DND-41 (cell line): ENCODE results near the gene TLR7.
A peak's percentile ranks its signal among the peaks of the same experiment; 100 is the strongest.

Source experiments
- ATAC-seq: fragments of 200-7000 bp; cut with Tn5 transposase; 3 replicates; pipeline ENCODE4 v1.9.1; 2021; ENCODE audit warnings: low read depth; ENCODE audit not compliant: insufficient read depth
- DNase-seq: peaks from one replicate; pipeline ENCODE4 v3.0.0-alpha.2; 2020
- H2AFZ ChIP-seq: 2 replicates; pipeline ENCODE4 v1.6.0; 2012; ENCODE audit warnings: low read depth, low read length
- H3K27ac ChIP-seq: 2 replicates; pipeline ENCODE4 v1.5.1; 2012; ENCODE audit warnings: low read length, inconsistent platforms
- H3K27me3 ChIP-seq: fragments of 200-600 bp; sonication (generic); 2 replicates; pipeline ENCODE4 v1.6.0; 2012; ENCODE audit warnings: low read length, mild to moderate bottlenecking, inconsistent platforms; ENCODE audit not compliant: insufficient read depth, poor library complexity
- H3K36me3 ChIP-seq: 2 replicates; pipeline ENCODE4 v1.5.1; 2012; ENCODE audit warnings: low read length, inconsistent platforms; ENCODE audit not compliant: insufficient read depth
- H3K4me1 ChIP-seq: 2 replicates; pipeline ENCODE4 v1.5.1; 2012; ENCODE audit warnings: mild to moderate bottlenecking, low read length; ENCODE audit not compliant: insufficient read depth
- H3K4me2 ChIP-seq: 2 replicates; pipeline ENCODE4 v1.6.0; 2012; ENCODE audit warnings: mild to moderate bottlenecking, moderate library complexity, low read length, inconsistent platforms; ENCODE audit not compliant: insufficient read depth
- H3K4me3 ChIP-seq, 2 experiments: fragments of 200-600 bp in 1 of 2; shearing (Covaris generic) in 1 of 2; 2 replicates each; pipeline ENCODE4 v1.5.1; 2012 to 2016; ENCODE audit warnings: inconsistent platforms in 2 of 2, low read length in 2 of 2, mild to moderate bottlenecking in 2 of 2, low read depth in 1 of 2, moderate library complexity in 1 of 2
- H3K79me2 ChIP-seq: 2 replicates; pipeline ENCODE4 v1.6.0; 2012; ENCODE audit warnings: low read length, inconsistent platforms; ENCODE audit not compliant: insufficient read depth
- H3K9ac ChIP-seq: 2 replicates; pipeline ENCODE4 v1.6.0; 2012; ENCODE audit warnings: low read depth, mild to moderate bottlenecking, inconsistent platforms, low read length, moderate library complexity
- H3K9me3 ChIP-seq: 2 replicates; pipeline ENCODE4 v1.5.1; 2012; ENCODE audit warnings: low read length, moderate library complexity, mild to moderate bottlenecking, inconsistent platforms; ENCODE audit not compliant: insufficient read depth, severe bottlenecking
- H4K20me1 ChIP-seq: 2 replicates; pipeline ENCODE4 v1.6.0; 2012; ENCODE audit warnings: low read length; ENCODE audit not compliant: insufficient read depth
- CTCF ChIP-seq: IDR thresholded peaks from 2 replicates; pipeline ENCODE4 v1.5.1; 2012; ENCODE audit warnings: borderline replicate concordance, low read length, moderate library complexity, mild to moderate bottlenecking; ENCODE audit not compliant: poor library complexity, severe bottlenecking; ENCODE audit errors: extremely low read depth
- EZH2 ChIP-seq: IDR thresholded peaks from 3 replicates; pipeline ENCODE4 v1.6.1; 2012; ENCODE audit warnings: borderline replicate concordance, low read depth, mild to moderate bottlenecking, moderate library complexity, low read length, inconsistent platforms; ENCODE audit not compliant: severe bottlenecking

TLR7 gene

GRCh38 chrX:12887141-12887540 lies 20.3 kb downstream of the TLR7 start:
- DNase-seq (no peak), ATAC-seq (no peak)
- Histone ChIP-seq H3K4me3 (no peak overlapping the region), H3K4me1 (peaks cover 19% of the 10 kb centered on the region), H3K27ac (no peak overlapping the region), H3K9me3 (no peaks in the 10 kb centered on the region), H3K27me3 (peaks cover 3% of the 10 kb centered on the region), H3K4me2 (no peak overlapping the region), H4K20me1 (no peaks in the 10 kb centered on the region), H2AFZ (no peak overlapping the region), H3K9ac (no peak overlapping the region), H3K36me3 (no peaks in the 10 kb centered on the region), H3K79me2 (no peaks in the 10 kb centered on the region)
- no peak for TF ChIP-seq CTCF
- TF ChIP-seq EZH2 = no peak

DNA sequence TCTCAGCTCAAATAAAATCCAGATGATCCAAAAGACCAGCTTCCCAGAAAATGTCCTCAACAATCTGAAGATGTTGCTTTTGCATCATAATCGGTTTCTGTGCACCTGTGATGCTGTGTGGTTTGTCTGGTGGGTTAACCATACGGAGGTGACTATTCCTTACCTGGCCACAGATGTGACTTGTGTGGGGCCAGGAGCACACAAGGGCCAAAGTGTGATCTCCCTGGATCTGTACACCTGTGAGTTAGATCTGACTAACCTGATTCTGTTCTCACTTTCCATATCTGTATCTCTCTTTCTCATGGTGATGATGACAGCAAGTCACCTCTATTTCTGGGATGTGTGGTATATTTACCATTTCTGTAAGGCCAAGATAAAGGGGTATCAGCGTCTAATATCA lies 20.9 kb downstream of the TLR7 start:
- ATAC-seq (no peak), DNase-seq (no peak)
- H3K4me3 ChIP-seq = no peak overlapping the region
- H3K4me2 ChIP-seq = no peak overlapping the region
- no peak overlapping the region for H2AFZ ChIP-seq
- no peaks in the 10 kb centered on the region for H3K36me3 ChIP-seq
- H3K4me1 ChIP-seq = peaks cover 20% of the 10 kb centered on the region
- H3K9ac ChIP-seq = no peak overlapping the region
- no peaks in the 10 kb centered on the region for H3K9me3 ChIP-seq
- no peak overlapping the region for H3K27ac ChIP-seq
- H4K20me1 ChIP-seq = no peaks in the 10 kb centered on the region
- no peaks in the 10 kb centered on the region for H3K79me2 ChIP-seq
- H3K27me3 ChIP-seq = peaks cover 3% of the 10 kb centered on the region
- TF ChIP-seq EZH2 (no peak), CTCF (no peak)

GRCh38 chrX:12890467-12890866 lies 23.6 kb downstream of the TLR7 start:
- TF ChIP-seq EZH2 = no peak
- no peak for TF ChIP-seq CTCF
- Histone ChIP-seq H2AFZ (no peak overlapping the region), H3K4me2 (no peak overlapping the region), H3K27ac (0 out of 2 replicates have a peak overlapping the region, but pooled peaks have one; percentile 20), H3K9ac (no peak overlapping the region), H3K36me3 (no peaks in the 10 kb centered on the region), H3K4me3 (no peak overlapping the region), H4K20me1 (no peaks in the 10 kb centered on the region), H3K9me3 (no peaks in the 10 kb centered on the region), H3K27me3 (peaks cover 3% of the 10 kb centered on the region), H3K79me2 (no peaks in the 10 kb centered on the region), H3K4me1 (peaks cover 20% of the 10 kb centered on the region)
- ATAC-seq (peak; percentile 68), DNase-seq (peak; percentile 29)

DNA sequence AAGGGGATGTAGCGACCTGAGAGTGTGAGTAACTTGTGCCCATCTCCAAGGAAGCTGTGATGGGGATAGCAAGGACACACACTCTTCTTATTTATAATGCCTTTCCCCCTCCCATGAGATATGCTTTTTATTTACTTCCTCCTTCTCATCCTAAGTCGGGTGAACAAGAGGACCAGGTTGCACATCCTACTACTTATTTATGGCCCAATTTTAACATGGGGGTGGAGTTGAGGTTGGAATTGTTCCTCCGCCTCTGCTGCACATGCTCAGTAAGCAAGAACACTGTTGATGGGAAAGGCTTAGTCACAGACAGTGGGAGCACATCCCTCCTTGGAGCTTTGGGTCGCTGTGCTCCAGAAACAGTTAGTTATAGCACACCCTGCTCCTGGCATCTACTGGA lies 24.3 kb downstream of the TLR7 start:
- H3K9ac ChIP-seq = no peak overlapping the region
- no peaks in the 10 kb centered on the region for H4K20me1 ChIP-seq
- H3K4me3 ChIP-seq = no peak overlapping the region
- peak overlapping the region; percentile 26; the same call in 1 of the 2 replicates for H3K27ac ChIP-seq
- H3K9me3 ChIP-seq = no peaks in the 10 kb centered on the region
- H3K4me2 ChIP-seq = no peak overlapping the region
- H3K36me3 ChIP-seq = no peaks in the 10 kb centered on the region
- H3K27me3 ChIP-seq = peaks cover 3% of the 10 kb centered on the region
- TF ChIP-seq EZH2 = no peak
- no peak for TF ChIP-seq CTCF
- peaks cover 20% of the 10 kb centered on the region for H3K4me1 ChIP-seq
- ATAC-seq (no peak), DNase-seq (peak; percentile 17)
- no peak overlapping the region; the same call in 1 of the 2 replicates for H2AFZ ChIP-seq
- H3K79me2 ChIP-seq = no peaks in the 10 kb centered on the region
